CD14-positive monocyte (primary cell): ENCODE measurements around the gene DNAH7. TPM values are rescaled to one million over a fixed set of nuclear protein-coding genes. Genes with fewer than 3 reads are reported as not detected.

Experiments used
- DNase-seq, 3 donors: peaks; one replicate each; pipeline ENCODE4 v3.0.0-alpha.2; 2011 to 2022
- H2AFZ ChIP-seq: 2 replicates; pipeline ENCODE4 v1.6.0; 2012; ENCODE audit warnings: mild to moderate bottlenecking, low read depth, low read length, inconsistent platforms; ENCODE audit not compliant: insufficient read depth, poor library complexity, severe bottlenecking
- H3K27ac ChIP-seq, 2 donors: 1 replicate in 1 of 2; 2 replicates in 1 of 2; pipeline ENCODE4 v1.5.1; 2012 to 2013; ENCODE audit warnings: low read length in 2 of 2, control low read depth in 1 of 2, inconsistent platforms in 1 of 2, low read depth in 1 of 2, mild to moderate bottlenecking in 1 of 2
- H3K27me3 ChIP-seq, 2 donors: one replicate each; pipeline versions ENCODE4 v1.6.0 to v1.6.1; 2011 to 2013; ENCODE audit warnings: low read length in 2 of 2; ENCODE audit not compliant: control insufficient read depth in 2 of 2, insufficient read depth in 2 of 2
- H3K36me3 ChIP-seq, 2 donors: replicated peaks in 1 of 2; 1 replicate in 1 of 2; 2 replicates in 1 of 2; pipeline versions ENCODE4 v1.5.1 to v1.6.1; 2012 to 2013; ENCODE audit warnings: low read length in 2 of 2, control low read depth in 1 of 2, inconsistent platforms in 1 of 2, mild to moderate bottlenecking in 1 of 2; ENCODE audit not compliant: insufficient read depth in 2 of 2, control insufficient read depth in 1 of 2
- H3K4me1 ChIP-seq, 2 donors: 1 replicate in 1 of 2; 2 replicates in 1 of 2; pipeline versions ENCODE4 v1.5.1 to v1.6.1; 2012 to 2013; ENCODE audit warnings: low read length in 2 of 2, control low read depth in 1 of 2, inconsistent platforms in 1 of 2, mild to moderate bottlenecking in 1 of 2, moderate library complexity in 1 of 2; ENCODE audit not compliant: insufficient read depth in 2 of 2, control insufficient read depth in 1 of 2
- H3K4me2 ChIP-seq: replicated peaks from 2 replicates; pipeline ENCODE3; 2012; ENCODE audit warnings: low read length, moderate library complexity, mild to moderate bottlenecking; ENCODE audit not compliant: poor library complexity, severe bottlenecking; ENCODE audit errors: extremely low read depth
- H3K4me3 ChIP-seq, 3 experiments: fragments of 200-600 bp in 1 of 3; sonication (generic) in 1 of 3; replicated peaks in 1 of 3; 1 replicate in 2 of 3; 2 replicates in 1 of 3; pipeline ENCODE4 v1.5.1; 2011 to 2013; ENCODE audit warnings: low read length in 3 of 3, mild to moderate bottlenecking in 3 of 3, control low read depth in 2 of 3, low read depth in 2 of 3, inconsistent platforms in 1 of 3, moderate library complexity in 1 of 3
- H3K79me2 ChIP-seq: 2 replicates; pipeline ENCODE4 v1.6.0; 2012; ENCODE audit warnings: mild to moderate bottlenecking, control low read depth, inconsistent platforms, low read length, moderate library complexity; ENCODE audit not compliant: insufficient read depth
- H3K9ac ChIP-seq: 2 replicates; pipeline ENCODE4 v1.6.0; 2017; ENCODE audit warnings: low read length, mild to moderate bottlenecking; ENCODE audit not compliant: insufficient read depth, poor library complexity, severe bottlenecking
- H3K9me3 ChIP-seq, 2 donors: replicated peaks in 1 of 2; 1 replicate in 1 of 2; 2 replicates in 1 of 2; pipeline versions ENCODE4 v1.5.1 to v1.6.1; 2012 to 2013; ENCODE audit warnings: low read length in 2 of 2, control low read depth in 1 of 2; ENCODE audit not compliant: control insufficient read depth in 1 of 2, insufficient read depth in 1 of 2
- H4K20me1 ChIP-seq: 2 replicates; pipeline ENCODE4 v1.6.0; 2012; ENCODE audit warnings: mild to moderate bottlenecking, low read length, control low read depth, moderate library complexity; ENCODE audit not compliant: insufficient read depth
- H3K27ac Mint-ChIP-seq, 7 donors: one replicate each; pipeline ENCODE4 v1.8.0; 2020; ENCODE audit warnings: mild to moderate bottlenecking in 7 of 7, mixed read lengths in 7 of 7, moderate library complexity in 6 of 7, inconsistent platforms in 2 of 7
- H3K27me3 Mint-ChIP-seq, 3 donors: one replicate each; pipeline ENCODE4 v1.8.0; 2021 to 2022; ENCODE audit warnings: low read depth in 3 of 3, mild to moderate bottlenecking in 3 of 3, mixed read lengths in 3 of 3, moderate library complexity in 3 of 3, inconsistent platforms in 1 of 3
- H3K36me3 Mint-ChIP-seq, 2 donors: one replicate each; pipeline ENCODE4 v1.8.0; 2020; ENCODE audit warnings: mixed read lengths in 2 of 2, inconsistent platforms in 1 of 2, mild to moderate bottlenecking in 1 of 2
- H3K4me1 Mint-ChIP-seq: one replicate; pipeline ENCODE4 v1.8.0; 2020; ENCODE audit warnings: mild to moderate bottlenecking, mixed read lengths
- H3K4me3 Mint-ChIP-seq, 2 donors: one replicate each; pipeline ENCODE4 v1.8.0; 2020; ENCODE audit warnings: mild to moderate bottlenecking in 2 of 2, mixed read lengths in 2 of 2, moderate library complexity in 1 of 2
- H3K9me3 Mint-ChIP-seq, 7 donors: one replicate each; pipeline ENCODE4 v1.8.0; 2020 to 2022; ENCODE audit warnings: mixed read lengths in 7 of 7, mild to moderate bottlenecking in 6 of 7, moderate library complexity in 6 of 7, inconsistent platforms in 2 of 7
- CTCF ChIP-seq: fragments of 200-600 bp; IDR thresholded peaks from one replicate; pipeline ENCODE4 v1.8.0; 2022; ENCODE audit warnings: antibody characterized with exemption, mild to moderate bottlenecking
- WGBS: methylation state at CpG from one replicate; pipeline ENCODE4 v1.1.5; 2013; ENCODE audit warnings: missing lambda C conversion rate; ENCODE audit not compliant: insufficient coverage; 5-methylcytosine and 5-hydroxymethylcytosine counted together
- intact Hi-C, 2 donors: fragments of 100-400 bp; cut with micrococcal nuclease; formaldehyde crosslinking; loops; one replicate each; pipeline versions ENCODE4 v1.15.0 to v1.15.1; 2023
- polyA plus RNA-seq, 3 donors: library from polyadenylated mRNA; depleted of rRNA in 1 of 3; unstranded in 2 of 3; stranded (reverse) in 1 of 3; fragments of 300-500 nt in 2 of 3; fragments of >200 nt in 1 of 3; fragmentation: Illumina TruSeq in 2 of 3; gene quantifications; 1 replicate in 2 of 3; 2 replicates in 1 of 3; pipeline ENCODE4 v1.2.3, GENCODE V29; 2012 to 2021

Gene DNAH7
- polyA plus RNA-seq, 3 donors = 0.07 TPM; not detected in 2

- no peaks in the 10 kb centered on the region for H3K36me3 ChIP-seq
- Mint-ChIP-seq H3K4me3 (no peak overlapping the region), H3K27me3 (no peaks in the 10 kb centered on the region), H3K36me3 (no peaks in the 10 kb centered on the region), H3K9me3 (peaks cover 0 to 7% (median 0%) of the 10 kb centered on the region in 7 donors), H3K4me1 (peaks cover 10% of the 10 kb centered on the region), H3K27ac (no peak overlapping the region)
- H3K4me2 ChIP-seq = no peak overlapping the region
- no peak overlapping the region for H3K9ac ChIP-seq
- no peak overlapping the region for H3K27ac ChIP-seq
- no CpG with 5 or more reads among the region's 2 CpGs for WGBS
- no peak overlapping the region for H3K4me3 ChIP-seq
- H3K4me1 ChIP-seq = peaks cover 4 to 8% of the 10 kb centered on the region in 2 donors
- no peaks in the 10 kb centered on the region for H4K20me1 ChIP-seq
- H2AFZ ChIP-seq = no peak overlapping the region
- H3K79me2 ChIP-seq = no peaks in the 10 kb centered on the region
- no peak for DNase-seq
- H3K9me3 ChIP-seq = no peaks in the 10 kb centered on the region
- no peaks in the 10 kb centered on the region for H3K27me3 ChIP-seq
- TF ChIP-seq CTCF = no peak
- intact Hi-C loops = no loop called here
Measured at GRCh38 chr2:195815083-195815482, 253.6 kb downstream of the DNAH7 start.

- Histone ChIP-seq H3K4me2 (no peak overlapping the region), H3K27ac (no peak overlapping the region), H3K9me3 (no peaks in the 10 kb centered on the region), H3K4me1 (no peaks in the 10 kb centered on the region), H3K36me3 (no peaks in the 10 kb centered on the region), H2AFZ (no peak overlapping the region), H3K27me3 (no peaks in the 10 kb centered on the region), H3K79me2 (no peaks in the 10 kb centered on the region), H4K20me1 (no peaks in the 10 kb centered on the region), H3K9ac (no peak overlapping the region), H3K4me3 (no peak overlapping the region)
- TF ChIP-seq CTCF = no peak
- no peak for DNase-seq
- Mint-ChIP-seq H3K9me3 (peaks cover 0 to 7% (median 0%) of the 10 kb centered on the region in 7 donors), H3K4me3 (no peak overlapping the region), H3K27ac (no peak overlapping the region), H3K36me3 (no peaks in the 10 kb centered on the region), H3K4me1 (peaks cover 1% of the 10 kb centered on the region), H3K27me3 (no peaks in the 10 kb centered on the region)
- intact Hi-C loops = no loop called here
- WGBS = no CpG with 5 or more reads among the region's 3 CpGs
Measured at GRCh38 chr2:195813421-195813820, 255.2 kb downstream of the DNAH7 start.
